Liver (tissue), 3 donors: ENCODE data around the gene ZC3H8.

Experiments used
- CTCF ChIP-seq: fragments of 150-350 bp; IDR thresholded peaks from 2 replicates; pipeline ENCODE4 v1.5.1; 2017; ENCODE audit warnings: improper control_type of control experiment, low read depth, low read length; ENCODE audit not compliant: missing input control
- EGR1 ChIP-seq, 2 donors: IDR thresholded peaks; 2 replicates each; pipeline ENCODE4 v1.6.1; 2016 to 2018; ENCODE audit warnings: antibody characterized with exemption in 2 of 2, low read depth in 2 of 2
- FOXA2 ChIP-seq: IDR thresholded peaks from 2 replicates; pipeline ENCODE4 v1.6.1; 2016; ENCODE audit warnings: antibody characterized with exemption
- GABPA ChIP-seq, 2 donors: IDR thresholded peaks in 1 of 2; conservative IDR thresholded peaks in 1 of 2; 2 replicates each; pipeline ENCODE4 v1.6.1; 2016; ENCODE audit warnings: antibody characterized with exemption in 2 of 2, mild to moderate bottlenecking in 1 of 2, moderate library complexity in 1 of 2
- MAX ChIP-seq: IDR thresholded peaks from 2 replicates; pipeline ENCODE4 v1.6.1; 2016; ENCODE audit warnings: antibody characterized with exemption
- RAD21 ChIP-seq, 2 donors: IDR thresholded peaks; 2 replicates each; pipeline ENCODE4 v1.6.1; 2016; ENCODE audit warnings: antibody characterized with exemption in 2 of 2, mild to moderate bottlenecking in 2 of 2
- REST ChIP-seq: IDR thresholded peaks from 2 replicates; pipeline ENCODE4 v1.6.1; 2016; ENCODE audit warnings: antibody characterized with exemption, mild to moderate bottlenecking
- RXRA ChIP-seq, 2 donors: IDR thresholded peaks; 2 replicates each; pipeline ENCODE4 v1.6.1; 2017 to 2018; ENCODE audit warnings: antibody characterized with exemption in 2 of 2, mild to moderate bottlenecking in 1 of 2
- SP1 ChIP-seq: IDR thresholded peaks from 2 replicates; pipeline ENCODE4 v1.6.1; 2018; ENCODE audit warnings: antibody characterized with exemption, mild to moderate bottlenecking
- TAF1 ChIP-seq: conservative IDR thresholded peaks from 2 replicates; pipeline ENCODE4 v1.6.1; 2016; ENCODE audit warnings: antibody characterized with exemption, mild to moderate bottlenecking
- YY1 ChIP-seq: IDR thresholded peaks from 2 replicates; pipeline ENCODE4 v1.6.1; 2016; ENCODE audit warnings: antibody characterized with exemption, mild to moderate bottlenecking
- ZBTB33 ChIP-seq: IDR thresholded peaks from 2 replicates; pipeline ENCODE4 v1.6.1; 2016; ENCODE audit warnings: antibody characterized with exemption
- donor health status: healthy.
- donor health status: healthy.

GRCh38 chr2:112195950-112196349 is 58.9 kb downstream of the ZC3H8 start:
- TF ChIP-seq GABPA (IDR thresholded peaks at IDR 0.05 in 1 of 2, conservative IDR thresholded peaks at IDR 0.05 in 1 of 2) (no peak), CTCF (no peak), YY1 (no peak), TAF1 (no peak), RXRA (IDR thresholded peaks at IDR 0.05) (no peak), REST (no peak), ZBTB33 (no peak), EGR1 (IDR thresholded peaks at IDR 0.05; ENCODE audit: low read depth in 2 of 2) (no peak), MAX (no peak), SP1 (no peak), FOXA2 (no peak), RAD21 (IDR thresholded peaks at IDR 0.05) (no peak)
